ENCODE data around the gene COX17. TPM values are rescaled to one million over a fixed set of nuclear protein-coding genes. Genes with fewer than 3 reads are reported as not detected.
A peak's percentile ranks its signal among the peaks of the same experiment; 100 is the strongest.

COX17 gene, protein sequence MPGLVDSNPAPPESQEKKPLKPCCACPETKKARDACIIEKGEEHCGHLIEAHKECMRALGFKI
- total RNA-seq (2021) (42.6 and 49.7 TPM in 2 replicates), Bru-seq, nascent RNA (percentile 92 among the genes with signal in this experiment), BruChase-seq, experiment 1, labeled RNA remaining after a 2-hour chase (percentile 73 among the genes with signal in this experiment), BruChase-seq, experiment 2, labeled RNA remaining after a 6-hour chase (percentile 69 among the genes with signal in this experiment)
- long read RNA-seq, transcript COX17-201 (3 exons, 684 nt) = major isoform, 122 of 134 reads
- long read RNA-seq, partial matches to known transcripts = 3 of 134 reads
- long read RNA-seq, other reads (novel, unspliced or antisense) = 7 of 134 reads

GRCh38 chr3:119676771-119677640 lies at the start of gene COX17:
Gene COX17, minus strand, starts transcription at chr3:119677406. Its CDS starts 96 bp downstream, at chr3:119677310.
- POLR2A ChIA-PET (ENCODE audit: low non-redundant PET) = interaction anchor here (0.7 kb wide), 2 partner anchors 14 to 256 kb away, joined by 3 to 4 read pairs; no protein-coding TSS in a partner anchor
- H3K27ac ChIP-seq (ENCODE audit: low read depth, low read length, poor library complexity, severe bottlenecking) = peak within 1 kb of the TSS; percentile 72
- BruUV-seq (replicated peaks) = no TSS peak
- TF ChIP-seq, protein P1, sequence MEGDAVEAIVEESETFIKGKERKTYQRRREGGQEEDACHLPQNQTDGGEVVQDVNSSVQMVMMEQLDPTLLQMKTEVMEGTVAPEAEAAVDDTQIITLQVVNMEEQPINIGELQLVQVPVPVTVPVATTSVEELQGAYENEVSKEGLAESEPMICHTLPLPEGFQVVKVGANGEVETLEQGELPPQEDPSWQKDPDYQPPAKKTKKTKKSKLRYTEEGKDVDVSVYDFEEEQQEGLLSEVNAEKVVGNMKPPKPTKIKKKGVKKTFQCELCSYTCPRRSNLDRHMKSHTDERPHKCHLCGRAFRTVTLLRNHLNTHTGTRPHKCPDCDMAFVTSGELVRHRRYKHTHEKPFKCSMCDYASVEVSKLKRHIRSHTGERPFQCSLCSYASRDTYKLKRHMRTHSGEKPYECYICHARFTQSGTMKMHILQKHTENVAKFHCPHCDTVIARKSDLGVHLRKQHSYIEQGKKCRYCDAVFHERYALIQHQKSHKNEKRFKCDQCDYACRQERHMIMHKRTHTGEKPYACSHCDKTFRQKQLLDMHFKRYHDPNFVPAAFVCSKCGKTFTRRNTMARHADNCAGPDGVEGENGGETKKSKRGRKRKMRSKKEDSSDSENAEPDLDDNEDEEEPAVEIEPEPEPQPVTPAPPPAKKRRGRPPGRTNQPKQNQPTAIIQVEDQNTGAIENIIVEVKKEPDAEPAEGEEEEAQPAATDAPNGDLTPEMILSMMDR (conservative IDR thresholded peaks at IDR 0.05; ENCODE audit: low read depth, low read length) = no peak
- TF ChIP-seq EZH2 (IDR thresholded peaks at IDR 0.05; ENCODE audit: borderline replicate concordance, low read depth, low read length, poor library complexity, severe bottlenecking) = no peak
- intact Hi-C loops (cut with micrococcal nuclease; ENCODE audit: unreplicated experiment) = loop anchor here (2.0 to 10.0 kb wide), 3 partner anchors 76 to 532 kb away; partner anchors contain the start of gene GSK3B
- H3K4me3 ChIP-seq (ENCODE audit: low read depth, low read length, poor library complexity, severe bottlenecking) = peak within 1 kb of the TSS; percentile 52
- CTCF ChIA-PET = interaction anchor here (0.6 to 1.0 kb wide), 3 partner anchors 76 to 419 kb away, joined by 3 to 9 read pairs (median 4); partner anchors contain the start of gene TMEM39A
- DNase-seq (ENCODE audit: low spot score) = peak; percentile 97
- H3K36me3 ChIP-seq (ENCODE audit: insufficient read depth, low read length, poor library complexity, severe bottlenecking) = peaks cover 20% of the 10 kb centered on the region
- no peaks in the 10 kb centered on the region for H3K27me3 ChIP-seq (replicated peaks; ENCODE audit: insufficient read depth, low read depth, low read length, poor library complexity)
- H3K4me1 ChIP-seq (ENCODE audit: insufficient read depth, low read length, poor library complexity, severe bottlenecking) = peaks cover 11% of the 10 kb centered on the region
- no peaks in the 10 kb centered on the region for H3K9me3 ChIP-seq (ENCODE audit: low read depth, low read length, poor library complexity, severe bottlenecking)

GRCh38 chr3:119726909-119727308 lies 49.7 kb upstream of the COX17 start:
- Histone ChIP-seq H3K27ac (ENCODE audit: low read depth, low read length, poor library complexity, severe bottlenecking) (no peak overlapping the region), H3K4me1 (ENCODE audit: insufficient read depth, low read length, poor library complexity, severe bottlenecking) (no peaks in the 10 kb centered on the region), H3K9me3 (ENCODE audit: low read depth, low read length, poor library complexity, severe bottlenecking) (no peaks in the 10 kb centered on the region), H3K27me3 (replicated peaks; ENCODE audit: insufficient read depth, low read depth, low read length, poor library complexity) (peaks cover 3% of the 10 kb centered on the region), H3K36me3 (ENCODE audit: insufficient read depth, low read length, poor library complexity, severe bottlenecking) (no peaks in the 10 kb centered on the region), H3K4me3 (ENCODE audit: low read depth, low read length, poor library complexity, severe bottlenecking) (no peak overlapping the region)
- intact Hi-C loops (cut with micrococcal nuclease; ENCODE audit: unreplicated experiment) = no loop called here
- POLR2A ChIA-PET (ENCODE audit: low non-redundant PET) = no interaction called here
- TF ChIP-seq, protein P1 (conservative IDR thresholded peaks at IDR 0.05; ENCODE audit: low read depth, low read length) = no peak
- no peak for TF ChIP-seq EZH2 (IDR thresholded peaks at IDR 0.05; ENCODE audit: borderline replicate concordance, low read depth, low read length, poor library complexity, severe bottlenecking)
- no peak for DNase-seq (ENCODE audit: low spot score)
- CTCF ChIA-PET = no interaction called here
- no TSS peak for BruUV-seq (replicated peaks)

DNA sequence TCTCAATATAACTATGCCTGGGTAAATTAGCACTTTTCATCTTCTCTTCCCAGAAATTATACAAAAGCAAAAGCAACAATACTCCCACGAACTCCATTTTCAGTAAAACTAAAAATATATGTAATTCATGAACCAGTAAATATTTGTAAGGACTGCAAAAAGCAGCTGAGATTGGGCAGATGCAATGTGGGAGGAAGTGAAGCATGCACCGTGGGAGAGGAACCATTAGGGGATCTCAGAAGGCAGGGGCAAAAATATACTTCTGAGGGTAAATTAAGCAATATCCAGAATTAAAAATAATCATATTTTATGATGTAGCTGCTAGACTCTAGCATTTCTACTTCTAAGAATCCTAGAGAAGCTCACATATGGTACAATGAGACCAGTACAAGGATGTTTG lies 45.8 kb upstream of the COX17 start:
- Histone ChIP-seq H3K9me3 (ENCODE audit: low read depth, low read length, poor library complexity, severe bottlenecking) (no peaks in the 10 kb centered on the region), H3K4me3 (ENCODE audit: low read depth, low read length, poor library complexity, severe bottlenecking) (no peak overlapping the region), H3K27ac (ENCODE audit: low read depth, low read length, poor library complexity, severe bottlenecking) (no peak overlapping the region), H3K27me3 (replicated peaks; ENCODE audit: insufficient read depth, low read depth, low read length, poor library complexity) (peaks cover 3% of the 10 kb centered on the region), H3K4me1 (ENCODE audit: insufficient read depth, low read length, poor library complexity, severe bottlenecking) (no peaks in the 10 kb centered on the region), H3K36me3 (ENCODE audit: insufficient read depth, low read length, poor library complexity, severe bottlenecking) (no peaks in the 10 kb centered on the region)
- TF ChIP-seq, protein P1 (conservative IDR thresholded peaks at IDR 0.05; ENCODE audit: low read depth, low read length) = no peak
- TF ChIP-seq EZH2 (IDR thresholded peaks at IDR 0.05; ENCODE audit: borderline replicate concordance, low read depth, low read length, poor library complexity, severe bottlenecking) = no peak
- BruUV-seq (replicated peaks) = no TSS peak
- no peak for DNase-seq (ENCODE audit: low spot score)
- CTCF ChIA-PET = no interaction called here
- intact Hi-C loops (cut with micrococcal nuclease; ENCODE audit: unreplicated experiment) = no loop called here
- POLR2A ChIA-PET (ENCODE audit: low non-redundant PET) = no interaction called here

Data from A673 (cell line).